ENCODE measurements around the gene PAMR1.

DNA sequence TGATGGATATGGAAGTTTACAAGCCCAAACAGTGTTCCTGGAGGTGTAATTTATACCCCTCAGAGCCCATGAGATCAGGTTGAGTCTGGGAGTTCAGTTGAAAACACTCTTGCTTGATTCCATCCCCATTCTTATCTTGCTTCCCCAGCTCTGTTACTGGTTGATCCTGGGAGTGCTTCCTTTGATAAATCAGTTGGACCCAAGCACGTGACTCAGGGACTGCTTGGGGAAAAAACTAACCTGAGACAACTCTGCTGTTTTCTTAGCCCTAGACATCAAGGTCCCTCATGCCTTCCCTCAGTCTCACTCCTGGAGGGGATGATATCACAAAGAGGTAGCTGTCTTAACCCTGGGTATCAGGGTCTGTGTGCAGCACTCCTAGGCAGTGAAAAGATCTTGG is 71.1 kb downstream of the PAMR1 start:
- TF ChIP-seq CTCF (IDR thresholded peaks at IDR 0.05): no peak
- no peak for TF ChIP-seq POLR2A (IDR thresholded peaks at IDR 0.05)

Measured in Peyer's patch (tissue), 4 donors.